Measurements from ENCODE around the gene AMFR. TPM values are rescaled to one million over a fixed set of nuclear protein-coding genes. Genes with fewer than 3 reads are reported as not detected.

AMFR gene
- total and polyA plus RNA-seq, 4 donors = 39.5 to 86.1 (median 61.2) TPM

GRCh38 chr16:56409195-56409594 lies 16.1 kb downstream of the AMFR start:
- peaks cover 14 to 39% (median 18%) of the 10 kb centered on the region in 4 donors for H3K36me3 ChIP-seq (ENCODE audit: control insufficient read depth in 4 of 4, insufficient read depth in 4 of 4, low read length in 4 of 4)
- no peaks in the 10 kb centered on the region for H3K27me3 ChIP-seq (ENCODE audit: control insufficient read depth in 3 of 3, insufficient read depth in 3 of 3, low read length in 2 of 3)
- H3K9me3 ChIP-seq (ENCODE audit: control insufficient read depth in 4 of 4, insufficient read depth in 3 of 4, low read length in 3 of 4) = no peaks in the 10 kb centered on the region
- TF ChIP-seq, protein P1, sequence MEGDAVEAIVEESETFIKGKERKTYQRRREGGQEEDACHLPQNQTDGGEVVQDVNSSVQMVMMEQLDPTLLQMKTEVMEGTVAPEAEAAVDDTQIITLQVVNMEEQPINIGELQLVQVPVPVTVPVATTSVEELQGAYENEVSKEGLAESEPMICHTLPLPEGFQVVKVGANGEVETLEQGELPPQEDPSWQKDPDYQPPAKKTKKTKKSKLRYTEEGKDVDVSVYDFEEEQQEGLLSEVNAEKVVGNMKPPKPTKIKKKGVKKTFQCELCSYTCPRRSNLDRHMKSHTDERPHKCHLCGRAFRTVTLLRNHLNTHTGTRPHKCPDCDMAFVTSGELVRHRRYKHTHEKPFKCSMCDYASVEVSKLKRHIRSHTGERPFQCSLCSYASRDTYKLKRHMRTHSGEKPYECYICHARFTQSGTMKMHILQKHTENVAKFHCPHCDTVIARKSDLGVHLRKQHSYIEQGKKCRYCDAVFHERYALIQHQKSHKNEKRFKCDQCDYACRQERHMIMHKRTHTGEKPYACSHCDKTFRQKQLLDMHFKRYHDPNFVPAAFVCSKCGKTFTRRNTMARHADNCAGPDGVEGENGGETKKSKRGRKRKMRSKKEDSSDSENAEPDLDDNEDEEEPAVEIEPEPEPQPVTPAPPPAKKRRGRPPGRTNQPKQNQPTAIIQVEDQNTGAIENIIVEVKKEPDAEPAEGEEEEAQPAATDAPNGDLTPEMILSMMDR (IDR thresholded peaks at IDR 0.05; ENCODE audit: control extremely low read depth, extremely low read depth) = no peak
- peaks cover 0 to 2% (median 0%) of the 10 kb centered on the region in 5 donors for H3K4me1 ChIP-seq (ENCODE audit: control insufficient read depth in 5 of 5, insufficient read depth in 5 of 5, low read length in 5 of 5)
- no peak overlapping the region for H3K4me3 ChIP-seq
- ATAC-seq (ENCODE audit: insufficient read depth, low FRiP score) = no peak
- H3K27ac ChIP-seq (ENCODE audit: low read depth in 1 of 2, low read length in 1 of 2) = no peak overlapping the region
- 52 to 65% methylated on average over 4 of the region's 4 CpGs for WGBS, 2 donors
- DNase-seq = no peak
- no peak overlapping the region for H3K9ac ChIP-seq (ENCODE audit: insufficient read depth in 1 of 2, low read length in 2 of 2)

GRCh38 chr16:56408379-56409098 lies 16.8 kb downstream of the AMFR start:
- ATAC-seq (ENCODE audit: insufficient read depth, low FRiP score) = no peak
- 80 to 91% methylated on average over 7 of the region's 7 CpGs for WGBS, 2 donors
- TF ChIP-seq, protein P1 (IDR thresholded peaks at IDR 0.05; ENCODE audit: control extremely low read depth, extremely low read depth) = no peak
- no peak overlapping the region for H3K4me3 ChIP-seq
- H3K27ac ChIP-seq (ENCODE audit: low read depth in 1 of 2, low read length in 1 of 2) = no peak overlapping the region
- no peak overlapping the region for H3K9ac ChIP-seq (ENCODE audit: insufficient read depth in 1 of 2, low read length in 2 of 2)
- H3K27me3 ChIP-seq (ENCODE audit: control insufficient read depth in 3 of 3, insufficient read depth in 3 of 3, low read length in 2 of 3) = no peaks in the 10 kb centered on the region
- DNase-seq = no peak
- H3K4me1 ChIP-seq (ENCODE audit: control insufficient read depth in 5 of 5, insufficient read depth in 5 of 5, low read length in 5 of 5) = peaks cover 0 to 2% (median 0%) of the 10 kb centered on the region in 5 donors
- peaks cover 14 to 38% (median 18%) of the 10 kb centered on the region in 4 donors for H3K36me3 ChIP-seq (ENCODE audit: control insufficient read depth in 4 of 4, insufficient read depth in 4 of 4, low read length in 4 of 4)
- no peaks in the 10 kb centered on the region for H3K9me3 ChIP-seq (ENCODE audit: control insufficient read depth in 4 of 4, insufficient read depth in 3 of 4, low read length in 3 of 4)

DNA sequence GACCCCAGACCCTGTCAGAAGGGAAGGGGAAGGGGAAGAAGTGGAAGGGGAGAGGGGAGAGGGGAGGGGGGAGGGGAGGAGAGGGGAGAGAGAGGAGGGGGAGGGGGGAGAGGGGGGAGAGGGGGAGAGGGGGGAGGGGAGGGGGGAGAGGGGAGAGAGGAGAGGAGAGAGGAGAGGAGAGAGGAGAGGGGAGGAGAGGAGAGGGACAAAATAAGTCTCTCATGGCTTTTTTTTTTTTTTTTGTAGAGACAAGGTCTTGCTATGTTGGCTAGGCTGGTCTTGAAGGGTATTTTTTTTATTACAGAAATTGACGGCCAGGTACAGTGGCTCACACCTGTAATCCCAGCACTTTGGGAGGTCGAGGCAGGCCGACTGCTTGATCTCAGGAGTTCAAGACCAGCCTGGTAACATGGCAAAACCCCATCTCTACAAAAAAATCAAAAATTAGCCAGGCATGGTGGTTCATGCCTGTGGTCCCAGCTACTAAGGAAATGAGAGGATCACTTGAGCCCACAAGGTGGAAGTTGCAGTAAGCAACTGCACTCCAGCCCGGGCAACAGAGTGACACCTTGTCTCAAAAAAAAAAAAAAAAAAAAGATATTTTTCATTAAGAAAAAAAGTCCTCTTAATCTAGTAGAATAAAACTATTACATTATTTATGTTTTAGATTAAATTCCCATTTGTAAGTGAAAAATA lies 19.2 kb downstream of the AMFR start:
- ATAC-seq (ENCODE audit: insufficient read depth, low FRiP score) (no peak), DNase-seq (no peak)
- Histone ChIP-seq H3K9me3 (ENCODE audit: control insufficient read depth in 4 of 4, insufficient read depth in 3 of 4, low read length in 3 of 4) (peaks cover 0 to 3% (median 0%) of the 10 kb centered on the region in 4 donors), H3K9ac (ENCODE audit: insufficient read depth in 1 of 2, low read length in 2 of 2) (no peak overlapping the region), H3K4me3 (no peak overlapping the region), H3K27ac (ENCODE audit: low read depth in 1 of 2, low read length in 1 of 2) (no peak overlapping the region), H3K4me1 (ENCODE audit: control insufficient read depth in 5 of 5, insufficient read depth in 5 of 5, low read length in 5 of 5) (peaks cover 0 to under 1% (median 0%) of the 10 kb centered on the region in 5 donors), H3K36me3 (ENCODE audit: control insufficient read depth in 4 of 4, insufficient read depth in 4 of 4, low read length in 4 of 4) (peaks cover 25 to 40% (median 30%) of the 10 kb centered on the region in 4 donors), H3K27me3 (ENCODE audit: control insufficient read depth in 3 of 3, insufficient read depth in 3 of 3, low read length in 2 of 3) (no peaks in the 10 kb centered on the region)
- WGBS, 2 donors = 64 to 92% methylated on average over 4 of the region's 4 CpGs
- TF ChIP-seq, protein P1 (IDR thresholded peaks at IDR 0.05; ENCODE audit: control extremely low read depth, extremely low read depth) = no peak

Measured in lung (tissue), 12 donors.